Fibroblast of villous mesenchyme (primary cell): ENCODE results near the gene CDH11. TPM values are rescaled to one million over a fixed set of nuclear protein-coding genes. Genes with fewer than 3 reads are reported as not detected.
A peak's percentile ranks its signal among the peaks of the same experiment; 100 is the strongest.

Experiments used
- DNase-seq: peaks from one replicate; pipeline ENCODE4 v3.0.0-alpha.2; 2010; ENCODE audit warnings: low read depth
- H3K4me3 ChIP-seq: 2 replicates; pipeline ENCODE4 v1.5.1; 2011; ENCODE audit warnings: low read depth, mild to moderate bottlenecking, low read length
- CTCF ChIP-seq: IDR thresholded peaks from 2 replicates; pipeline ENCODE4 v1.5.1; 2012; ENCODE audit warnings: low read depth, mild to moderate bottlenecking, low read length; ENCODE audit not compliant: insufficient read depth
- total RNA-seq: library from RNA; depleted of rRNA; stranded (reverse); fragments of >200 nt; gene quantifications from 2 replicates; pipeline ENCODE4 v1.2.3, GENCODE V29; 2012

Gene CDH11
- total RNA-seq, 1 donor: 290 TPM

- TF ChIP-seq CTCF: no peak
- DNase-seq: peak; percentile 41
- no peak overlapping the region for H3K4me3 ChIP-seq
Measured at GRCh38 chr16:65106757-65107156, 15.1 kb downstream of the CDH11 start.

- no peak for DNase-seq
- no peak overlapping the region for H3K4me3 ChIP-seq
- TF ChIP-seq CTCF: no peak
Measured at GRCh38 chr16:65105171-65105570, 16.7 kb downstream of the CDH11 start.

- TF ChIP-seq CTCF: no peak
- DNase-seq: no peak
- H3K4me3 ChIP-seq: no peak overlapping the region
Measured at GRCh38 chr16:65104471-65104870, 17.4 kb downstream of the CDH11 start.

GRCh38 chr16:65102326-65102725, 19.5 kb downstream of the CDH11 start:
- TF ChIP-seq CTCF: no peak
- H3K4me3 ChIP-seq: no peak overlapping the region
- peak; percentile 62 for DNase-seq

- DNase-seq: no peak
- no peak for TF ChIP-seq CTCF
- H3K4me3 ChIP-seq: no peak overlapping the region
Measured at GRCh38 chr16:65101009-65101408, 20.9 kb downstream of the CDH11 start.

- no peak for TF ChIP-seq CTCF
- H3K4me3 ChIP-seq: no peak overlapping the region
- no peak for DNase-seq
Measured at GRCh38 chr16:65099607-65100006, 22.3 kb downstream of the CDH11 start.

- no peak for DNase-seq
- no peak overlapping the region for H3K4me3 ChIP-seq
- TF ChIP-seq CTCF: no peak
Measured at GRCh38 chr16:65098916-65099315, 22.9 kb downstream of the CDH11 start.
